ENCODE data around the gene CCRL2.
"Not testable (repeated sequence)": the region's sequence is repeated elsewhere in the genome, so short reads cannot be mapped to it uniquely, and the experiment has no call there.

The CCRL2 gene

DNA sequence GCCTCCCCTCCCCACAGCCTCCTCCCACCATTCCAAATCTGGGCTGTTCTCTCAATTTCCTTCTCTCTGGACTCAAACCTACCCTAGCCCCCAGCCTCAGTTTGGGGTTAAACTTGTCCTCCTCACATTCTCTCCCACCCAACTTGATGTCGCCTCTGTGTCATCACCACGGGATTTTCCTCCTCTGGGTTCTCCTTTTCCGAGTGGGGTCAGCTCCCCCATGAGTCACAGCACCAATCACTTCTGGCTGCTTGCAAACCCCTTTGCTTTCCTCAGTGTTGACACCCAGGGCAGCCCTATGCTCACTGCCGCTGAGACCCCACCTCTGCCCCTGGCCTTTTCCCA, 644 bp upstream of the CCRL2 start:
- FAIRE-seq, result no peak

DNA sequence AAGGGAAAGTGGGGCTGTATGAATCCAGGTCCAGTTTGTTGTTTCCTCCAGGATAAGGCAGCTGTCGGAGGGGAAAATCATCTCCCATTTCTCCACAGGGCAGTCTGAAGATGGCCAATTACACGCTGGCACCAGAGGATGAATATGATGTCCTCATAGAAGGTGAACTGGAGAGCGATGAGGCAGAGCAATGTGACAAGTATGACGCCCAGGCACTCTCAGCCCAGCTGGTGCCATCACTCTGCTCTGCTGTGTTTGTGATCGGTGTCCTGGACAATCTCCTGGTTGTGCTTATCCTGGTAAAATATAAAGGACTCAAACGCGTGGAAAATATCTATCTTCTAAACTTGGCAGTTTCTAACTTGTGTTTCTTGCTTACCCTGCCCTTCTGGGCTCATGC, 911 bp downstream of the CCRL2 start:
- no peak for FAIRE-seq

DNA sequence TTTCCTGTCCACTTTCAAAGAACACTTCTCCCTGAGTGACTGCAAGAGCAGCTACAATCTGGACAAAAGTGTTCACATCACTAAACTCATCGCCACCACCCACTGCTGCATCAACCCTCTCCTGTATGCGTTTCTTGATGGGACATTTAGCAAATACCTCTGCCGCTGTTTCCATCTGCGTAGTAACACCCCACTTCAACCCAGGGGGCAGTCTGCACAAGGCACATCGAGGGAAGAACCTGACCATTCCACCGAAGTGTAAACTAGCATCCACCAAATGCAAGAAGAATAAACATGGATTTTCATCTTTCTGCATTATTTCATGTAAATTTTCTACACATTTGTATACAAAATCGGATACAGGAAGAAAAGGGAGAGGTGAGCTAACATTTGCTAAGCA, 1.8 kb downstream of the CCRL2 start:
- FAIRE-seq, result no peak

DNA sequence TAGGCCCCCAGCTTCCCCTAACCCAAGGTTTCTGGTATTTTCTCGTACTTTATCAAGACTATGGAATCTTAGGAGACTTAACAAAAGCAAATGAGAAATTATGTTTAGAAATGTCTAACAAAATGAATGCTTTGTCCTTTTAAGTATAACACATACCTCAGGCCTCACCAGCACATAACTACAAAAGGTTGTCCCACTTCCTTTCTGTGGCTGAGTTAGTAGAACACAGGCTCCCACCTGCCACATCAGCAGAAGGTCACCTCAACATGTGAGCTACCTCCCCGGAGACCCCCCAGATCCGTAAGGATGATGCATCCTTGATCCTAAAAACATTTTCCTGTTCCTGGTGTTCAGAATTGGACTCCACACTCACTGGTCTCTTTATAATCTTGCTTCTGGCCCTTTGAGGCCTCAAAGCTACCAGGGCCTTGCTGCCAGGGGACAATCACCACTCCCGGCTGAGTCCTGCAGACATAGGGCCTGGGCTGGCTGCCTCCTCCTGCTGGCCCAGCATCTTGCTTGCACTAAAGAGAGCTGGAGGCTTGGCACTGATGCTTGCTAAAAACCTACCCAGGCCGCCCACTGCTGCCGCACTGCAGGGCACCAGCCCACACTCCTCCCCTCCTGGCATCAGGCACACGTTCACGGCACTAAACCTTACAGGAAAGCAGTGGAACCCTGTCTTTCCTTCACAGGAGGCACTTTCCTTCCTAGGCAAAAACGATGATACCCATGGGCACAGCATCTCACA, 2.9 kb downstream of the CCRL2 start:
- FAIRE-seq, result no peak

DNA sequence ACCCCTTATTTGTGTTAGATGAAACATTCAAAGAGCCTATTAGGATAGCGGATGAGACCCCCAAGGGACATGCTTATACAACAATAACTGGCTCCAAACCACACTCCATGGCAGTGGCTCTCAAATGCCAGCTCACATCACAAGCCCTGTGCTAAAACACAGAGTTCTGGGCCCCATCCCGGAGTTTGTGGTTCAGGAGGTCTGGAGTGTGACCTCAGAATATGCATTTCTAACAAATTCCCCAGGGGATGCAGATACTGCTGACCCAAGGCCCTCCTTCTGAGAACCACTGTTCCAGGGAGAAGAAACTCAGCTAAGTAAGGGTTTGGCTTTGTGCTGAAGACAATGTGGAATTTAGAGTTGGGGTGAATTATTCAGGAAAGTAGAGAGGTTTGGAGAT, 3.6 kb downstream of the CCRL2 start:
- no peak for FAIRE-seq

DNA sequence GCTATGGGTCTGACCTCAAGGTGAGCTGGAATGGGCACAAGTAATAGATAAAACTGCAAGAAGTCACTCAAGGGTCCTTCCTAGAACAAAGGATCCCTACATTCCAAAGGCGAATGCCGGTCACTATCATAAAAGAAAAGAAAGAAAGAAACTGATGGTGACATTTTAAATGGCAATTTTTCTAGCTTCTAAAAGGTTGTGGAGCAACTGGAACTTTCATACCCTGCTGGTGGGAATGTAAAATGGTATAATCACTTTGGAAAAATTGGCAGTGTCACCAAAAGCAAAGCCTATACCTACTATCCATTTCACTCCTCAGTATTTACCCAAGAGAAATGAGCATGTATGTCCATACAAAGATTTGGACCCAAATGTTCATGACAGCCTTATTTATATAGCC, 4.2 kb downstream of the CCRL2 start:
- FAIRE-seq, result no peak

DNA sequence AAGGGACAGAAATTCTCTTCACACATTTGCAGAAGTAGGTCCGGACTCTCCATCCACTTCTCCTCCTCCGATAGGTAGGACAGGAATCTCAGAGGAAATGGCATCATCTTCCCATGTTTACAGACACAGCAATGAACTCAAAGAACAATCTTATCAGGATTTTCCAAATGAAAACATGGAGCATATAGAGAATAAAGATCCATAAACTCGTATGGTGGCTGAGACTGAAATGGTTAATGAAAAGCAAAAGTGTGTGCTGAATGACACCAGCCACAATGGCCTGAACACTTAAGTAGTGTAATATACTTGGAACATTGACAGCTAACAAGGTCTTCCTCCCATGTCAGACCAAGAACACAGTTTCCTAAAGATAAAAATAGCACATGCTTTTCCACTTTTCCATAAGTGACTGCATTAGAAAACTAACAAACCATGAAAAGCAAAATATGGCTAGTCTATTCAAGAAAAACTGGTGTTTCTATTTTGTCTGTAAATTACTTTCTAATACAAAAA, 5.8 kb downstream of the CCRL2 start:
- no peak for FAIRE-seq

DNA sequence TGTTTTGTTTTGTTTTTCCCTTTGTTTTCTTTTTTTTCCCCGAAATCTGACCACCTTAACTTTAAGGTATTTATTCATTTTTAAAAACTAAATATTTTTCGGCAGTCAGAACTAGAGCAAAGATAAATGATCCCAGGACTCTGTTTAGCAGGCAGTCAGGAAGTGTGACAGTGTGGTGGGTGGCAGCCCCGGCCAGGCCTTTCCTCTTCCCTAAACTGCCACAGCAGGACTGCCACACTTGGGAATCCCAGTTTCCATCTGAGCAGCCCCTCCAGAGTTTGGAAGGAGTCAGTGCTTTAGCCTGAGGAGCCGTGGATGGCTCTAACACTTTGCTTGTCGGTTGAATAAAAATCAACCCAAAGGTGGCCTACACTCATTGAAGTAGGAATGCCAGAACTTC, 6.9 kb downstream of the CCRL2 start:
- no peak for FAIRE-seq

DNA sequence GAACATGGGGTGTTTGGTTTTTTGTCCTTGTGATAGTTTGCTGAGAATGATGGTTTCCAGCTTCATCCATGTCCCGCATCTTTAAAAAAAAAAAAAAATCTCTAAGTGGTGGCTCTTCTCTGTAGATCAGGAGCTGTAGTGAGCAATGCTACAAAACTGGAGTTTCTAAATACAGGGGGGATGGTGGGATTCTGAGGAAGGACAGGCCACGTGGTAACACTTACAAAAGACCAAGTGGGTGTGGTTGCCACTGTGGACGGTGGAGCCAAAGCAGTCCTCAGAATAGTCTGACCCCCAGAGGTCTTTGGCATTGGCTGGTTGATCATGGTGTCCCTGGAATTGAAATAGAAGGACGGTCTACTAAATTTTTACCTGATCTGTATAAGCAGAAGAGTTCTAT, 7.7 kb downstream of the CCRL2 start:
- no peak for FAIRE-seq

DNA sequence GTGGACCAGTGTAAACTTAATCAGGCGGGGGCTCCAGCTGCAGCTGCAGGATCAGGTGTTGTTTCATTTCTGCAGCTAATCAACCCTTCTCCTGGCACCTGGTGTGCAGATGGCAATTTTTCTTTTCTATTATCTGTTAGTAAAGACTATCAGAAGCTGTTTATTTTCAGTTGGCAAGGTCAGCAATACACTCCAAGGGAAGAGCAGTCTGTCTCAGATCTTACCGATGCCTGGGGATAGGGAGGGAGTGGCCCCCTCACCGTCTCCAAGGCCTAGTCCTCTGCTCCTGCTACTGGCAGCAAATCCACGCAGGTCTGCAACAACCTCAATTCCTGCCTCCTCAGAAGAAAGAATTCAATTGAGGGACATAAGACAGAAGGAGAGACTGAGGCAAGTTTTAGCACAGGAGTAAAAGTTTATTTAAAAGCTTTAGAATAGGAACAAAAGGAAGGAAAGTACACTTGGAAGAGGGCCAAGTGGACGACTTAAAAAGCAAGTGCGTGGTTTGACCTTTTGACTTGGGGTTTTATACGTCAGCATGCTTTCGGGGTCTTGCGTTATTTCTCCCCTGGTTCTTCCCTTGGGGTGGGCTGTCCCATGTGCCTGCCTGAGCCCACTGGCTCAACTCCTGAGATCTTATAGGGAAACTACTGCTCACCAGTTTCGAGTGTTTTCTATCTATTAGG, 9.2 kb downstream of the CCRL2 start:
- no peak for FAIRE-seq

DNA sequence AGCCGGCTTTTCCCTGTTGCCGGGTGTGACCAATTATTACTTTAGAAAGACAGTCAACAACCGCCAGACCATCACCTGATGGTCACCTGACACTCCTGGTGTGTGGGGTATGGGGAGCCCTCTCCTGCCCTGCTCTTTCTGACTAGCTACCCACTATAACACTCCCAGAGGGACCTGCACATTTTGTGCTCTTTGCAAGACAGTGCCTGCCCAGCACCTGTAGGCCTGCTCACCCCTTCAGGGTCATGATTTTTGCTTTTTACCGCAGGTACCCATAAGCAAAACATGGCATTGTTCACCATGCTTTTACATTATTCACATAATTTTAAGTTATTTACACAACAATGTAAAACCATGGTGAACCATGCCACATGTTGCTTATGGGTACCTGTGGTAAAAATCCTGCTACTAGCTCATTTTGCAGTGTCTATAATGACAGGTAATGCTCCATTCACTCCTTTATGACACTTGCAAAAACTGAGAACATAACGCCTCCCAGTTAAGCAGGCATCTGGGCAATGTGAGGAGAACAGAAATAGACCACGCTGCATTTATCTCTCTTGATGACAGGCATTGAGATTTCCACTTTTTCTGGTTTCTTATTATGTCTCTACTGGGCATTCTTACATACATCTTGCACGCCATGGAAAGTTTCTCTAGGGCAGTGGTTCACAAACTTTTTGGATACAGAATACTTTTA, 9.9 kb downstream of the CCRL2 start:
- no peak for FAIRE-seq

DNA sequence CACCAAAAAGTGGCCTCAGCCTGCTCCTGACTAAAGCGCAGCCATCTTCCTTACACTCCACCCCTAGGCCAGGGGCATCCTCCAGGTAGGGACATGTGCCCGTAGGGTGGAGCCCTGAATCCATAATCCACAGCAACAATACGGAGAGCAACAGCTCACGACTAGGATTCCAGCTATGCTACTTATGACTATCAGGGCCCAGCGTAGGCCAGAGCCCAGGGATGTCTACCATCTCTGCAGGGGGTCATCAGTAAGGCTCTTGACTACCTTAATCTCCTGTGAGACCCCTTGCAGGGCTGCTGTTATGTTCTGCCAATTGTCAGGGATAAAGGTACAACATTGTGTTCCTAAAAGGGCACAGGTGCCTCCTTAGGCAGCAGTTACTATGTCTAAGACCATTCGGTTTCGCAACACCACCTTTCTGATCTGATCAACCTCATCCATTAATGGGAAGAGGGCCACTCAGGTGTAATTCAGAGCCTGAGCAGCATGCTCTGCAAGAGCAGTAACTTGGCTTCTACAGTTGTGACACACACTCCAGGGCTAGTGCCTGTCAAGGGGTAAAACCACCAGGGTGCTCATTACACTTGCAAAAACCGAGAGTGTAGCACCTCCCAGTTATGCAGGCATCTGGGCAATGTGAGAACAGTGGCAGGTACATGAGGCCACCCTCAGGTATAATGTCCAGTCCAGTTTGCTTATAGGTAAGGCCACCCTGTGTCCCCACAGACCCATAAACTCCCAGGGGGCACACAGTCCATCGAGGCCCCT, 11.0 kb downstream of the CCRL2 start:
- no peak for FAIRE-seq

DNA sequence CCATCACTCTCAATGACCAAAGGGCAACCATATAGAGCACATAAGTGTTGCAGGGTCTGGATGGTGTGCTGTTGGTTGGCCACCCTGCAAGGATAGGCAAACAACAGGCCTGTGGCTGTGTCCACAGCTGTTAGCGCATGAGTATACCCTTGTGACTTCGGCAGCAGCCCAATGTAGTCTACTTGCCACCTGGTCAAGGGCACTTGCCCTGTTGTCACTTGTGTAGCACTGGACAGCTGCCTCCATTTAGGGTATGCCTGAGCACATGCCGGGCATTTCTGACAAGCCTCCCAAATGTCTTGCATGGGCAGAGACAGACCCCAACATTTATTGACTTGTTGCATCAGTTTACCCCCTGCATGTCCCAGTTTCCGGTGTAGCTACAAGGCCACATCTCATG, 12.8 kb downstream of the CCRL2 start:
- no peak for FAIRE-seq

DNA sequence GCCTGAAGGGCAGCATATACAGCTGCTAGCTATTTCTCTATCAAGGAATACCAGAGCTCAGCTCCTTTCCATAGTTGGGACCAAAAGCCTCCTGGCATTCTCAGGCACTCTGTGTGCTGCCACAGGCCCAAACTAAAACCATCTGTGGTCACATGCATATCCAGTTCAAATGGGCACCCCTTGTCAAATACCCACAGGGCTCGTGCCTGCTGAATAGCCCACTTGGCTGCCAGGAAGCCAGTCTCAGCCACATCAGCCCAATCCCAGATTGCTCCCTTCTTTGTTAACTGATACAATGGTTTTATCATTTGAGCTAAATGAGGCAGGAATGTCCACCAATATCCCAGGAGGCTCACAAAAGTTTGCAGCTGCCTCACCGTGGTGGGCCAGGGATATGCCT, 13.9 kb downstream of the CCRL2 start:
- FAIRE-seq, result no peak

DNA sequence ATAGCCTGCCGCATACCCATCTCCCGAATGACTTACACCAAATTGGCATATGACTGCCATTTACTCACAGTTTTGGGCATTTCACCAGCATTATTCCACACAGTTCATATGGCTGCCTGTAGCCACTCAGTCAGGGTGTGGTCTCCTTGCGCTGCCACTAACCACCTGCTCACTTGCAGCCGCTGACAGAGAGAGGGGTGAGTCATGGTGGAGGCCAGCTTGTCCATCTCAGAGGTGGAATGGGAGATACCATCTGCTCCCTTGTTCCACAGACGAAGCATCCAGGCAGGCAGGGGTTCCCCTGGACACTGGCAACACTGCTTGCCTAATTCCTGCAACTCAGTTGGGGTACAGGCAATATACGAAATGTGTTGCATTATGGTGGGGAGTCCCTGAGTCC, 15.6 kb downstream of the CCRL2 start:
- no peak for FAIRE-seq

DNA sequence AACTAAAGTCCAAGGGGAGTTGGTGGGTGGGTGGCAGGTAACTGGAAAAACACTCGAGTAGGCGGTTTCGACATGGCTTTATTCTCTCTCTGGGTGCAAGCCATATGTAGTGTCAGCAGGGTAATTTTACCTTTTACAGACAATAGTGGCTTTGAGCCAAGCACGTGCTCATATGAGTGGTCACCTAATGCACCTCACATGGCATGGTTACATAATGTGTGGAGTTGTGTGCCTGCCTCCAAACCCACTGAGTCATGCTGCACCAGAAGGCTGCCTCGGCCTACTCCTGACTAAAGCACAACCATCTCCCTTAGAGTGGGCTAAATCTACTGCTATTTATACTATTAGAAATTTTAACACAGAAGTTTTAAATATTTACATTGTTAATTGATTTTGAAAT, 16.5 kb downstream of the CCRL2 start:
- no peak for FAIRE-seq

DNA sequence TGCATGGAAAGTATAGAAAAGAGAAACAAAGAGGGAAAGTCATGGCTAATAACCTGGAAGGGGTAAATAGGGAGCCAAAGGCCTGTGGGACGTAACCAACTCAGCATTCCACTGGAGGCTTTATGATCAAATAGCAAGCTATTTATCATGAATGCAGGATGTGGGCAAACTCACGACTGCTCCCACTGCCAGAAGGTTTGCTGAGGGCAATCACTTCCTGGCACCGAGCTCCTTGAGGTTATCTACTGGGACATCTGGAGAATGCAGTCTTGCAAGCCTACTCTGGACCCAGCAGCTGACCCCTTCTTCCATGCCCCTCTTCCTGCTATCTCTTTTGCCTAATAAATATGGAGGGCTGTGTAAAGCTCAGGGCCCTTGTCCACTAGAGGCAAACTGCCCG, 19.4 kb downstream of the CCRL2 start:
- FAIRE-seq, result not testable (repeated sequence)

DNA sequence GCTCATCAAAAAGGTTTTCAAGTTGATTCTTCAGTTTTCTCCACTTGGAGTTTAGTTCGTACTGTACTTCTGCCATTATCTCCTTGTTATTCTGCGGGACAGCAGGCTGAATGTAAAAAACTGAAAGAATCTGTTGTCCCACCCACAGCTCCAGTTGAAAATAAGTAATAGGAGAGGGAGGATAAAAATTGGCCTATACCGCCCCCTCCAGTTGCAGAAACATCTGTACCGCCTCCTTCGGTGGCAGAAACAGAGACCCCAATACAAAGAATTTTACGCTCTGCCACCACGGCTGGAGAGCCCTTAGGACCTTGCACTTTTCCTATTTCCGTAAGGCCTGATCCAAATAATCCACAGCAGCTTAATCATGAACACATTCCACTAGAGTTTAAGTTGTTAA, 20.3 kb downstream of the CCRL2 start:
- not testable (repeated sequence) for FAIRE-seq

DNA sequence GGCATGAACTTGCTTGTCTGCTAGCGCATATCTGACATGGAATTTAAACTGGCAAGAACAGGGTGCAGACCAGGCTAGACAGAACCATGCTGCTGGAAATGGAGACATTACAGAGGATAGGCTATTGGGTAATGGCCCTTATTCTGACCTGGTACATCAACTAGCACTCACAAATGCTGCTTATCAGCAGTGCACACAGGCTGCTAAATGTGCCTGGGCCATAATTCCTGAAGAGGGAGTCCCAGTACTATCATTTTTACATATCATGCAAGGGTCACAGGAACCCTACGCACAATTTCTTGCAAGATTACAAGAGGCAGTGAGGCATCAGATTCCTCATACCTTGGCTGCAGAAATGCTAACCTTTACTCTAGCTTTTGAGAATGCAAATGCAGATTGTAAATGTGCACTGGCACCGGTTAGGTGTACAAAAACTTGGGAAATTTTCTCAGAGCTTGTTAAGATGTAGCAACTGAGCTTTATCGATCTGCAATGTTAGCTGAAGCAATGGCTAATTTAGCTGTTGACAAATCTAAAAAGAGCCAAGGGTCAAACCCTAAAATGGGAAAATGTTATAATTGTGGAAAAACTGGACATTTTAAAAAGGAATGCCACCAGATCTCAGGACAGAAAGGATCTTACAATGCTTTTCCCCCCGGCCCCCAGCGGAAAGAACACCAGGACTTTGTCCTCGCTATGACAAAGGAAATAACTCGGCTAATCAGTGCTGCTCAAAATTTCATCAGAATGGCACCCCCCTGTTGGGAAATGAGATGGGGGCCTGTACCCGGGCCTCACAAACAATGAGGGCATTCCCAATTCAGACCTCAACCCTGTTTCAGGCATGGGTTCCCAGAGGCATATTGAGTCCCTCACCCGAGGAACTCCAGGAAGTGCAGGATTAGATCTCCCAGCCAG, 21.1 kb downstream of the CCRL2 start:
- FAIRE-seq, result no peak

DNA sequence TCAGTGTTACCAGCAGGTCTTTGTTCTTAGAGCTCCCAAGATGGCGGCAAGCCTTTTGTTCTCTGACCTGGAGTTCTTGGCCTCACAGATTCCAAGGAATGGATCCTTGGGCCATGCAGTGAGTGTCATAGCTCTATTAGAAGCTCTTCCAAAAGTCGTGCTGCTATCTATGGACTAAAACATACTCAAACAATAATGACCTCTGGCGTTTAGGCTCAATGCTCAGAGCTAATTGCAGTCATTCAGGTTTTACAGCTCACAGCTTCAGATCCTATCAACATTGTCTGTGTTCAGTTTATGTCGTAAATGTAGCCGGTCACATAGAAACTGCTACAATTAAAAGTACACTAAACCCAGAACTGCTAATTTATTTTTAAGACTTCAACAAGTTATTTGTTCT, 22.2 kb downstream of the CCRL2 start:
- no peak for FAIRE-seq

DNA sequence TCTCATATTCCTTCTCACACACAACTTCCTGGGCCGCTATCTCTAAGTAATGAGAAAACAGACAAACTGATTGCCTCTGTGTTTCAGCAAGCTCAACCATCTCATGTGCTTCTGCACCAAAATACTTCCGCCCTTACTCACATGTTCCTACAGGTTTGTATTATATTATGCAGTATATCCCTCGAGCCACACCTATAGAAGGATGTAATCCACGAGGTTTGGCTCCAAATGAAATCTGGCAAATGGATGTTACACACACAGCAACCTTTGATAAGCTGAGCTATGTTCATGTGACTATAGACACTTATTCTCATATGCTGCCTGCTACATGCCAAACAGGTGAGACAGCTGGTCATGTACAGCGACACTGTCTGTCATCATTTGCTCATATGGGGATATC, 22.6 kb downstream of the CCRL2 start:
- no peak for FAIRE-seq

DNA sequence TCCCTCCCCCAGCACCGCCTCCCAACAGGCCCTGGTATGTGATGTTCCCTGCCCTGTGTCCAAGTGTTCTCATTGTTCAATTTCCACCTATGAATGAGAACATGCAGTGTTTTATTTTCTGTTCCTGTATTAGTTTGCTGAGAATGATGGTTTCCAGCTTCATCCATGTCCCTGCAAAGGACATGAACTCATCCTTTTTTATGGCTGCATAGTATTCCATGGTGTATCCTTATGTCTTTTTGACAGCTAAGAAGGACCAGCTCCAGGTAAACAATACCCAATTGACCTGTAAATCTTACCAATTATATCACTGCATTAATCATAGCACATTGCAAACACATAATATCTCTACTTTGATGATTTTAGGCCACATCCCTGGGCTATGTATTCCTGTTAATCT, 23.8 kb downstream of the CCRL2 start:
- not testable (repeated sequence) for FAIRE-seq
